HG03520 (cell line): ENCODE measurements around the gene PLEKHB1.

Experiments
- ATAC-seq: cut with Tn5 transposase; IDR thresholded peaks from one replicate; pipeline ENCODE4 v1.9.1; 2021; ENCODE audit warnings: mild to moderate bottlenecking, moderate library complexity; ENCODE audit not compliant: unreplicated experiment

Gene PLEKHB1

DNA sequence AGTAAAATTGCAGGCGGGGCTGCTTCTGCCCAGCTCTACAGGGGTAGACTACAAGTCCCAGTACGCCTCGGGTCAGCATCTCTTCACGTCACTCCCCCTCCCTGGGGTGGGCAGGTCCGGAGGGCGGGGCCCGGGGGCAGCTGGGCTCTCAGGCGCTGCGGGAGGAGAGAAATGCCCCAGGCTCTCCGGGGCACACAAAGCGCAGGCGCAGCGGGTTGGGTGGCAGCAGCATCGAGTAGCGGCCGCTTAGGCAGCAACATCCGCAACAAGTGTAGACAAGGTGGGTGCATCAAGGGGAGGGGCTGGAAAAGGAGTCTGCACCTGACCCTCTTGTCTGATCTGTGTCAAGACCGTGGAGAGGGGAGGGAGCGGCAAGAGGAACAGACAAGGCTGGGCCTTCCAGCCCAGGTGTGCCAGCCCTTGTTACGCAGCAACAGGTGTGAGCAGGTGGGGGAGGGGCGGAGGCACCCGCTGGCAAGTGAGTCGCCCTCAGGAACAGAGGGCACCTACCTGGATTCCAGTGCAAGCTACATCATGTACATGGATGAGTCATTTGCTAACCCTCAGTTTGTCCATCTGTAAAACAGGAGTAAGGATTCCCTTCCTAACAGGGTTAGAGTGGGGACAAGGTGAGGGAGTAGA, 1.2 kb downstream of the PLEKHB1 start:
- ATAC-seq = peak; percentile 85

DNA sequence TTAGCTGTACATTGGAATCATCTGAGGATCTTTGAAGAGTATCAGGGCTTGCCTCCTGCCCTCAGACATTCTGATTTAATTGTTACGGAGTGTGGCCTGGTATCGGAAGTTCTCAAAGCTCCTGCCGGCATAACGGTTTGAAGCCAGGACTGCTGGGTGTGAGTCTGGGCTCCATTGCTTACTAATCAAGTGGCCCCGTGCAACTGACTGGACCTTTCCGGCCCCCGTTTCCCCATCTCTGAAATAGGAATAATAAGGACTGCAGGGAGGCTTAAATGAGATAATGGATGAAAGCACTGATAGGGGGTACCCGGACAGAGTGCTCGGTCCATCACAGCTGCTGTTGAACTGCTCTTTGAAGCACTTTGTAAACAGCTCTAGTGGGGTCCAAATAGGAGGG, 1.7 kb downstream of the PLEKHB1 start:
- ATAC-seq = no peak

DNA sequence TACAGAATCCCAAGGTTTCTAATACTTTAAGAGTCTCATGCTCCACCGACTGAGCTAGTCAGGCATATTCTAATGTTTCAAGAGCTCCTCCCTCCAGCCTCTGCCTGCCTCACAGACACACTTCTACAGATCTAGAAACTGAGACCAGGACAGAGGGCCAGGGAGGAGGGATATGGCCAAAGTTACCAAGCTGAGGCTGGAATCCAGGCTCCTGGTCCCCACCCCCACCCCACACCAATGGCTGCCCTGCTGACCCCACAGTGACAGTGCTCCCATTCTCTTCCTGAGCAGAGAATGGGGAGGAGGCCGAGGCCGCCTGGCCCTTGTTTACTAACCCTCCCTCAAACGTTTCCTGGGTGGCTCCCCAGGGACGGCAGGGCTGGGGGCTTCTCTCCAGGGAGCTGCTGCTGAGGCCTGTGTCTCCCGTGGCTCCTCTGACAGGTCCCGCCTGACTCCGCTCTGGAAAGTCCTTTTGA, 2.2 kb downstream of the PLEKHB1 start:
- no peak for ATAC-seq

DNA sequence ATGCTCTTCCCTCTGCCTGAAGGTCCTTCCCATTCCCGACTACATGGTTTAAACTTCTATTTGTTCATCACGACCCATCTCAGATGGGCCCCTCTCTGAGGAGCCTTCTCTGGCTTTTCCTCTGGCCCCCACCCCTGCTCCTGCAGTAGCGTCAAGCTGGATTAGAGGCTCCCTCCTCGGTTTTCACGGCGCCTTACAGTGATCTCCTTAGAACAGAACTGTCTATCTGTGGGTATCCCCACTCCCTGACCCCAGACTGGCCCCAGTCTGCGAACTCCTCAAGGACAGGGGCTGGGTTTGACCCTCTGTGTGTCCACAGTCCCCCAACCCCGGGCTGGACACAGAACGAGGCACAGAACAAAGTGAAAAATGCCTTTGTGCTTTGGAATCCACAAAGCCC, 2.8 kb downstream of the PLEKHB1 start:
- ATAC-seq = no peak

DNA sequence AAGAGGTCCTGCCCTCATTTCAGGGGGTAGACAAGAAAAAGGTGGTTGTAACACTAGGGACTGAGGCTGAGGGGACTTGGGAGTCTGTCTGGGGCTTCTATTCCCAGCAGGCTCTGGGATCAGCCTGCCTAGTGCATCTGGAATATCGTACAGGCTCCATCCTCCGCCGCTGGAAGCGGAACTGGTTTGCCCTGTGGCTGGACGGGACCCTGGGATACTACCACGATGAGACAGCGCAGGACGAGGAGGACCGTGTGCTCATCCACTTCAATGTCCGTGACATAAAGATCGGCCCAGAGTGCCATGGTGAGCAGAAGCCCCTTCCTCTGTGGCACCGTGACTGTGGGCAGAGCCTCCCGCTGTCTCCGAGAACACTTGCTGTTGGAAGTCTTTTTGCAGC, 4.0 kb downstream of the PLEKHB1 start:
- no peak for ATAC-seq

DNA sequence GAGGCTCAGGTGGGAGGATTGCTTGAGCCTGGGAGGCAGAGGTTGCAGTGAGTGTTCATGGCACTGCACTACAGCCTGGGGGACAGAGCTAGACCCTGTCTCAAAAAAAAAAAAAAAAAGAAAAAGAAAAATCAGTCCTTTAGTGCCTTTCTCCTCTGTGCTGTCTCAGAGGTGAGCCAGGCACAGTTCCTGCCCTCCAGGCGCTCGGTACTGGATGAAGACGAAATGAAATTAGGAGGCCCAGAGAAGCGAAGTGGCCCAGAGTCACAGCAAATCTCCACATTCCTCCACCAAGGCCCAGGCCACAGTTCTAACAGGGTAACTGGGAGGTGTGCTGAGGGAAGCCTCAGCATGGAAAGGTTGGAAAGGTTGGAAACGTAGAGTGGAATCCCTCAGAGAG, 4.9 kb downstream of the PLEKHB1 start:
- no peak for ATAC-seq

DNA sequence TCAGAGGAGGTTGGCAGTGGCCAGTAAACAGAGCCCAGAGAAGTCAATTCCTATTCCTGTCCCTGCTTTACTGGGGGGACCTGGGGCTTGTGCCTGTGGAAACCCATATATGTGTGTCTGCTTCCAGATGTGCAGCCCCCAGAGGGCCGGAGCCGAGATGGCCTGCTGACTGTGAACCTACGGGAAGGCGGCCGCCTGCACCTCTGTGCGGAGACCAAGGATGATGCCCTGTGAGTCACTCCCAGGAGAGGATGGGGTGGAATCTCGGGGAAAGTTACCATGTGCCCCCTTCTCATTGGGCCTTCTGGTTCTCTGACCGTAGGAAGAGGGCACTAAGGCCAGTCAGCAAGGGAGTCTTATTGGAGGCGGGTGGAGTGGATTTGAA, 5.3 kb downstream of the PLEKHB1 start:
- ATAC-seq = no peak

DNA sequence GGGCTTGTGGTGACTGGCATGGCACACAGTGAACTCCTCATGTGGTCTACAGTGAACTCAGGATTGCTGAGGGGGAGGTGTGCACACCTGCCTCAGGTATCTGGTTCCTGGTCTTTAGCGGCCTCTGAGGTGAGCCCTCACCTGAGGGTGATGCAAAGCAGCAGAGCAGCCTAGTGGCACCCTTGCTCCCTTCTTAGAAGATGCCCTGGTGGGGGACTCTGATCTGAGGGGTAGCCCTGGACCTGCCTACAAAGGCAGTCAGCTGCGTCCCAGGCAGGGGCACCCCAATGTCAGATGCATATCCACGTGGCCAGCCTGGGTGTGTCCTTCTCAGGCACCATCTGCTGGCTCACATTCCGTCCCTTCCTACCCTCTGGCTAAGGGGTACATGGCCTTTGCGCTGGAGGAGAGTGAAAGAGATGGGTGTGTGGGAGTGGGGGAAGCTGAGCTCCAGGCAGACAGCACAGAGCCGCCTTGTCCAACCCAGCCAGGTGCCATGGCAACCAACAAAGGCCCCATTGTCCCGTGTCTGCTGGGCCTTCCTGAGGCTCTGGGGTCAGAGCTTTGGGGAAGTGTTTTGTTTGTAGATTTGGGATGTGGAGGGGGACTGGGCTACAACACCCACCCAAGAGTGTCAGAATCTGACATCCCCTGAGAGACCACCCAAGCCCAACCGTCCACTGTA, 5.8 kb downstream of the PLEKHB1 start:
- ATAC-seq = no peak

DNA sequence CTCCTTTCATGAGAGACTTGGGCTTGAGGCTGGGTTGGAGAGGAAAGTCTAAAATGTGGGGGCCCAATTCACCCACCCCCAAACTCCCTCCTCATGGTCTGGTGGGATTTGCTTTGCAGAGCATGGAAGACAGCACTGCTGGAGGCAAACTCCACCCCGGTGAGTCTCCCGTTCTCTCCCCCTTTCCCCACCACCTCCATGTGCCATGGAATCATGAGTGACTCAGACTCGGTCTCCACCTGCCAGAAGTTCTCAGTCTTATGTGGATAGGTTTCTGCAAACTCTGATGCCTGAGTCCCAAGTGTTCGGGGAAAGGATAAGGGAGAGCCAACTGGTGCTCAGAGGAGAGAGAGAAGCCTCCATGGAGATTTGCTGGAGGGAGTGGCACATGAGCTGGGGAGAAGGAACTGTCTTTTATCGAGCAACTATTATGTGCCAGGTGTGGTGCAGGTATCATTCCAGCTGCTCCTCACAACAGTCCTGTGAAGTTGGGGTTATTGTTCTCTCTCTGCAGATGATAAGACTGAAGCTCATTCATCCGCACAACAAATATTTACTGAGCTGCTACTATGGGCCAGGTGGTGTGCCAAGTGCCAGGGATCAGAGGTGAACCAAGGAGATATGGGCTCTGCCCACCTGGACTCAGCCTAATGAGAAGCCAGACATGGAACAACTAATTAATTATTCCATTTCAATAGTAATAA, 6.6 kb downstream of the PLEKHB1 start:
- ATAC-seq = no peak

DNA sequence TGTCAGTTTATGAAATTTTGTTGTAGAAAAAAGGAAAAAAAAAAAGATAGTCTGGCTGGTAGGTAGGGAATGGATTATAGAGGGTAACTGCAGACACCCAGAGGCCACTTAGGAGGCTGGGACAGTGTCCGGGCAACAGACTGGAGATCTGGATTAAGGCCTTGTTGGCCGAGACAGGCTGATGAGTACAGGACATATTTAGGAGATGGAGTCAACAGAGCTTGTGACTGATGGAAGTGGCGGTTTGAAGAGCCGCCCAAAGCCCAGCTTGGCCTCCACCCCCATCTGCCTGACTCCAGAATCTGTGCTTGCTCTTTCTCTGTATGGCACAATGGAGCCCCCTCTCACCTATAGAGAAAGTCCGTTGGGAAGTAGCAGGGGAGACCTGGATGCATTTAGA, 7.6 kb downstream of the PLEKHB1 start:
- ATAC-seq = no peak

DNA sequence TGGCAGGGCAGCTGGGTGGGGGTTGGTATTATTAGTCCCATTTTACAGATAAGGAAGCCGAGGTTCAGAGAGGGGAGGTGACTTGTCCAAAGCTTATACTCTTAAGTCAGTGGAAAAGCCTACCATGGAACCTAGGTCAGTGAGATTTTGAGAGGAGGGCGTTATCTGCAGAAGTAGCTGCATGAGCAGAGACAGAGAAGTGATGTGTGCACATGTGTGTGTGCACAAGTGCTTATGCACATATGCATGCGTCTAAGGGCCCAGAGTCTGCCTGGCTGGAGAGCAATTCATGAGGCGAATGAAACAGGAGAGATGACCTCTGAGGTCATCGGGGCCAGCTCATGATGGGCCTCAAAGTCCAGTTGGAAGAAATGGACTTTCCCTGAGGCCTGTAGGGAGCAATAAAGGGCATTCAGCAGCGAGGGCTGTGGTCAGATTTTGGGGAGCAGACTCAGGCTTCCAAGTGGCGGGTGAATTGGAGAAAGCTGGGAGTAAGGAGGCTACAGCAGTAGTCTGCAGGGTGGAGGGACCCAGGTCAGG, 8.2 kb downstream of the PLEKHB1 start:
- no peak for ATAC-seq

DNA sequence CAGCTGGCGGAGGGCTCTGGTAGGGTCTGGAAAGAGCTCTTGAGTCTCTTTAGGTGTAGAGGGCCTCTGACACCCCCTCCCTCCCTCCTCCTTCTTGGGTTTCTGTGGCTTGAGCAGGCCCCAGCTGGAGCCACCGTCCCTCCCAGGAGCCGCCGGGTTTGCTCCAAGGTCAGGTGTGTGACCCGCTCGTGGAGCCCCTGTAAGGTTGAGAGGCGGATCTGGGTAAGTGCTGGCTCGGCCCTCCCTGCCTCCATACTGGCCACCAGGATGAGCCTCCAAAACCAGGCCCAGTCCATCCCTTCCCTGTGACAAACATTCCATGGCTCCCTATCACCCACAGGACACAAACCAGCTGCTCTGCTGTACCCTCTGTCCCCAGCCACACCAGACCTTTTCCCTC, 9.3 kb downstream of the PLEKHB1 start:
- ATAC-seq = no peak

DNA sequence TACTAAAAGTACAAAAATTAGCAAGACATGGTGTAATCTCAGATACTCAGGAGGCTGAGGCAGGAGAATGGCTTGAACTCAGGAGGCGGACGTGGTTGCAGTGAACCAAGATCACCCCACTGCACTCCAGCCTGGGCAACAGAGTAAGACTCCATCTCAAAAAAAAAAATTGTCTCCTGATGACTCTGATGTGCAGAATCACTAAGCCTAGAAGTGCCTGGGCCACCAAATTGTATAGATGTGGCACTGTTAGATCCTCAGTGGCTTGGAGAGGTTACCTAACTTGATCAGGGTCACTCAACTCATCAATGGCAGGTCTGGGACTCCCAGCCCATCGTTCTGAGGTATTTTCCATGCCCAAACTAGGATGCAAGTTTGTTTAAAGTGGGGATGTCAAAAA, 10.6 kb downstream of the PLEKHB1 start:
- ATAC-seq = no peak

DNA sequence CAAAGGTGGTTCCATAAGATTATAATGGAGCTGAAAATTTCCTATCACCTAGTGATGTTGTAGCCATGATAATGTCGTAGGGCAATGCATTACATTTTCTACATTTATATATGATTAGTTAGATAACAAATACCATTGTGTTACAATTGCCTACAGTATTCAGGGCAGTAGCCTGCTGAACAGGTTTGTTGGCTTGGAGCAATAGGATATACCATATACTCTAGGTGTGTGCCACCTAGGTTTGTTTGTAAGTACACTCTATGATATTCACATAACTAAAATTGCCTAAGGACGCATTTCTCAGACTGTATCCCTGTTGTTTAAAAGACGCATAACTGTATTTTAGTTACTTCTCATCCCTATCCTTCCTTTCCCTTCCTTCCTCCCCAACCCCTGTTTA, 13.6 kb downstream of the PLEKHB1 start:
- no peak for ATAC-seq

DNA sequence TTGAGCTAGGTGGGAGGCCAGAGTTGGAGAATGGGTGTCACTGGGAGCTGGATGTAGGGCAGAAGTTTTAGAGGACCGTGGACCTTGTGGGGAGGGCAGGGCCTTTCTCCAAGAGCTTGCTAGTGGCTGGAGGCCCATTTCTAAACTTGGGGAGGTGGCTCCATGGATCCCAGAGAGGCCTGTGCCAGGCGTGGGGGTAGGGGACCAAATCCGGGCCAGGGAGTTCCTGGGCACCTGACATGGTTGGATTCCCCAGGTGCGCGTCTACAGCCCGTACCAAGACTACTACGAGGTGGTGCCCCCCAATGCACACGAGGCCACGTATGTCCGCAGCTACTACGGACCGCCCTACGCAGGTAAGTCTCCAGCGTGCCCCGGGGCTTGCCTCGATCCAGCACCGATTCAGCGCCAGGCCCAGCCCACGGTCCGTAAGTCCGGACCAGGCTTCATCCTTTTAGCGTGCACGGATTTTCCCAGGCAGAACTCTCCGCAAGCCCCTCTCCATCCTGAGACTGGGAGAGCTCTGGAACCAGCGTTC, 14.2 kb downstream of the PLEKHB1 start:
- ATAC-seq = peak; percentile 30

DNA sequence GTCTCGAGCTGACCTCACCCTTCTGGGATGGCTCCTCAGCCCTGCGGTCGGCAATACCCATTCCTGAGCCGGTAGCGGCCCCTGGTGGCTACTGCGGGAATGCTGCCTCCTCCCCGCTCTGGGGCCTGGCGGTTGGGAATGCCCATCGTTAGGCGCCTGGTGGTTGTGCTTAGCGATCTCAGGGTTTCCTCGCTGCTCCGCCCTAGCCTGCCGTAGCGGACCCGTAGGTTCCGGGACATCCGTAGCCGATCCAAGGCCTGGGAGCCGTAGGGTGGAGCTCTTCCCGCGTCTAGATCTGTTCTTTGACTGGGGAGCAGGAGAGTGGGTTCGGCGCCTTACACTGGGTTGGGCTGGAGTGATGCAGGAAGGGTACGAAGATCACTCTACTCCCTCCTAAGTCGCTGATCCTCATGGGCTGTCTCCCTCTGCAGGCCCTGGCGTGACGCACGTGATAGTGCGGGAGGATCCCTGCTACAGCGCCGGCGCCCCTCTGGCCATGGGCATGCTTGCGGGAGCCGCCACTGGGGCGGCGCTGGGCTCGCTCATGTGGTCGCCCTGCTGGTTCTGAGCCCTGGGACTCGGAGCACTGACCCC, 14.8 kb downstream of the PLEKHB1 start:
- ATAC-seq = peak; percentile 44

DNA sequence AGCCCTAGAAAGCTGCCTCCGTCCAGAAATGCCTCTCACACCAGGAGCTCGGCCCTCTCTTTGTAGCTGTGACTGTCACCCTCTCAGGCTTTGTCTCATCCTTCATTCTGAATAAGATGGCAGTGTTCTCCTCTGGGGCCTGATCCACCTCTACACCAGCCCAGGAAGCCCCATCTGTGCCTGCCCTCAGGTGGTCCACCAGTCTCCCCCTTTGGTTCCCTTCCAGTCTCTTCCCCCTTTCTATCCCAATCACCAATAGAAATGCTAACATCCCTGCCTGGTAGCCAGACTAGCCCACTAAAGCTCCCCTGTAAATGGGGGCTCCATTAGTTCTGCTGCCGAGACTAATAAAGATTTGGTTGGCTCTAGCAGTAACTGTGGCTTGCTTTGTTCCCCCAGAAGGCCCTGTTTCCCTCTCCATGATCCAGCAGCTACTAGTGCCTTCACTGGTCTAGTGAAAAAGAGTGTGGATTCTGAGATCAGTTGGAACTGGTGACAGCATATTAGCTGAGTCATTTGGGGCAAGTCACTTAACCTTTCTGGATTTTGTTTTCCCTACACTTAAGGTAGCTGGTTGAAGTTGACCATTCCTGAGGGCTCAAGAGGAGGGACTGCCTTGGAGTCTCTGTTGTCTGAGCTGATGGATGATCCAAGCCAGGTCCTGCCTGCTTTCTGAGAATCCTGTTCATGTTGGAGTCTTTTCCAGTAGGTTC, 16.2 kb downstream of the PLEKHB1 start:
- no peak for ATAC-seq

DNA sequence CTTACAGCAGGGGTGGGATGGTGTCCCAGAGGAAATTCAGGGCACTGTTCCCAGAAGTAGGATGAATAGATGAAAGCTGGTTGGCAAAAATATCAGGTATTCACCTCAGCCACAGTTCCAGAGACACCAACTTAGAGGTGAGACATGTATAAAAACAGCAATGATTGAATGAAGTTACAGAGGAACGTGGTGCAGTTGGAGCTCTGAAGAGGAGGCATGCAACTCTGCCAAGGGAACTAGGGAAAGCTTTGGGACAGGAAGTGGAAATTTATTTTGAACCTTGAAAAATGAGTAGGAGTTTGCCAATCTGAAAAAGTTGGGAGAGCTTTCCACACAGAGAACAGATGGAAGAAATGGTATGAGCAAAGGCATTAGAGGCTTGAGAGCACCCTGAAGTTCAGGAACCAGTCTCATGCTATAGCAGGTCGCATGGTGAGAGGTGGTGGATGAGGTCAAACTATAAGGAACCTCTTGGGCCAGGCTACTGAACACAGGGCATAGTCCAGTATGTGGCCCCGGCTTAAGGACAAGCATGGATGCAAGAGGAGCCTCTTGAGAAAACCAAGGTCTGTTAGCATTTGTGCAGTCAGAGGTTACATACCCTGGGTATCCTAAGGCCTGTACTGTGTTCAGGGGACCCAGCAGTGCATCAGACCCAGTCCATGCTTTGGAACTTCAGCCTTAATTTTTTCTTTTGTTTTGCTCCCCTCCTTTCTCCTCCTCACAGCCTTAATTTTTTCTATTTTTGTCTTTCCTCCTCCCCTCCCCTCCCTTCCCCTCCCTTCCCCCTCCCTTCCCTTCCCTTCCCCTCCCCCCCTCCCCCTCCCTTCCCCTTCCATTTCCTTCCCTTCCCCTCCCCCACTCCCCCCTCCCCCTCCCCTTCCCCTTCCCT, 17.5 kb downstream of the PLEKHB1 start:
- ATAC-seq = no peak

DNA sequence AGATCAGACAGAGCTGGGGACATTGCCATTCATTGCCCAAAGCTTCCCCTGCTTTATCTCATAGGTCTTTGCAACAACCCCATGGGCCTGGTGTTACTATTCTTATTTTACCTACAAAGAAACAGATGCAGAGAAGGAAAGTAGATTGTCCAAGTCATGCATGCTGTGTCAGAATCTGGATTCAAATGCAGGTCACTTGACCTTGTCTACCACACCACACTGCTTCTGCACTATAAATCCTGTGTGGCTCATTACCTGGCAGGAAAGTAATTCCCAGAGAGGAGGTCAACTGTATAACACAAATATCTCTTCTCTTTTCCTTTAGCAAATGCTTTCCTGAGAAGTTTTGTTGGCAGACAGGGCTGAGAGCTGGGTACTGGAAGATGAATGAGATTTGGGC, 18.5 kb downstream of the PLEKHB1 start:
- ATAC-seq = no peak

DNA sequence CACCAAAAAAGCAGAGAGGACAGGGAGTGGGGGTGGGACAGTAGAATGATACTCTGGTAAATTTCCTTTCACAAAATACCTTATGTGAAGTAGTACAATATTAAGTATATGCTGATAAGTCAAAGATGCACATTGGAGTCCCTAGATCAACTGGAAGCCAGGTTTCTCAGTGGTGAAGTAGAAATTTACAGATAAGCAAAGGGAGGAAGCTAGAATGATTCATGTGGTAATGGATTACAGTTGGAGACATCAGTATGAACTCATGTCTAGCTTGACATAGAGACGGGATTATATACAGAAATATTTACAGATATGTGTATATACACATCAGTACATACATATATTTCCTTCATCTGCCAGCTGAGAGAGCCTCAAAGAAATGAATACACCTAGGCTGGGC, 21.5 kb downstream of the PLEKHB1 start:
- ATAC-seq = no peak
